ENCODE measurements around the gene PIEZO2.

DNA sequence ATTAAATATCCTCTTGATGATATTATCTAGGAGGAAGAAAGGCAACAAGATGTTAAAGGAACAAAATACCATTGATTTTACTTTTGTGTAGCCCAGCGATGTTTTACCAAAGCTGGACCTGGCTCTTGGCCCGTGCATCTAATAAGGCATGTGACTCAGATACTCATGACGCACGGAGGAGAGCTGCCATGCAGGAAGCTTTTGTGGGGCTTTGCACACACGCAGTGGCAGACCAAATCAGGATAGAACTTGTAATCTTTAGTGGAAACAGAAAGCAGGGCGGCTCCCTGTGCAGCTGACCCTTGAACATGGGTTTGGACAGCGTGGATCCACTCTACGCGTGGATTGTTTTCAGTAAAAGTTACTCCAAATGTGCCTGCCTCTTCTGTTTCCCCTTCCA, 433.6 kb downstream of the PIEZO2 start:
- TF ChIP-seq, protein P1, sequence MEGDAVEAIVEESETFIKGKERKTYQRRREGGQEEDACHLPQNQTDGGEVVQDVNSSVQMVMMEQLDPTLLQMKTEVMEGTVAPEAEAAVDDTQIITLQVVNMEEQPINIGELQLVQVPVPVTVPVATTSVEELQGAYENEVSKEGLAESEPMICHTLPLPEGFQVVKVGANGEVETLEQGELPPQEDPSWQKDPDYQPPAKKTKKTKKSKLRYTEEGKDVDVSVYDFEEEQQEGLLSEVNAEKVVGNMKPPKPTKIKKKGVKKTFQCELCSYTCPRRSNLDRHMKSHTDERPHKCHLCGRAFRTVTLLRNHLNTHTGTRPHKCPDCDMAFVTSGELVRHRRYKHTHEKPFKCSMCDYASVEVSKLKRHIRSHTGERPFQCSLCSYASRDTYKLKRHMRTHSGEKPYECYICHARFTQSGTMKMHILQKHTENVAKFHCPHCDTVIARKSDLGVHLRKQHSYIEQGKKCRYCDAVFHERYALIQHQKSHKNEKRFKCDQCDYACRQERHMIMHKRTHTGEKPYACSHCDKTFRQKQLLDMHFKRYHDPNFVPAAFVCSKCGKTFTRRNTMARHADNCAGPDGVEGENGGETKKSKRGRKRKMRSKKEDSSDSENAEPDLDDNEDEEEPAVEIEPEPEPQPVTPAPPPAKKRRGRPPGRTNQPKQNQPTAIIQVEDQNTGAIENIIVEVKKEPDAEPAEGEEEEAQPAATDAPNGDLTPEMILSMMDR (IDR thresholded peaks at IDR 0.05; ENCODE audit: poor library complexity) = no peak
- TF ChIP-seq EZH2 (IDR thresholded peaks at IDR 0.05; ENCODE audit: borderline replicate concordance) (no peak), EZH2phosphoT487 (IDR thresholded peaks at IDR 0.05; ENCODE audit: low read depth, severe bottlenecking, unreplicated experiment) (no peak)

Measured in hepatocyte (in vitro differentiated cells).